Measurements from ENCODE around the gene COMMD9. TPM values are rescaled to one million over a fixed set of nuclear protein-coding genes. Genes with fewer than 3 reads are reported as not detected.
A peak's percentile ranks its signal among the peaks of the same experiment; 100 is the strongest.

The COMMD9 gene
- total and polyA plus RNA-seq, 2 experiments from 2014 or later, result 22.4 to 44.1 TPM

GRCh38 chr11:36295926-36296325 is 6.7 kb upstream of the COMMD9 start, which contains the start of gene PRR5L:
TSS of gene PRR5L (plus strand) at chr11:36296288. CDS start at chr11:36401122, 104,834 bp downstream.
- DNase-seq (ENCODE audit: low spot score) (no peak), ATAC-seq (peak; percentile 31; the same call in 1 of the 3 replicates)
- H3F3A ChIP-seq (replicated peaks; ENCODE audit: low read depth), result no peaks in the 10 kb centered on the region
- no peak within 1 kb of the TSS for H3K4me3 ChIP-seq
- H3K4me2 ChIP-seq, result no peak within 1 kb of the TSS
- H3K36me3 Mint-ChIP-seq (ENCODE audit: low read depth), result no peaks in the 10 kb centered on the region
- H3K9me2 ChIP-seq (ENCODE audit: insufficient read depth), result no peaks in the 10 kb centered on the region
- peaks cover 4% of the 10 kb centered on the region; the same call in 1 of the 2 replicates for H3K27me3 ChIP-seq (ENCODE audit: insufficient read depth)
- peaks cover 13% of the 10 kb centered on the region for H3K27me3 Mint-ChIP-seq (ENCODE audit: insufficient read depth, low read depth, poor library complexity)
- no peak within 1 kb of the TSS for H3K27ac ChIP-seq (ENCODE audit: low read depth)
- no peaks in the 10 kb centered on the region for H3K36me3 ChIP-seq (ENCODE audit: insufficient read depth)
- peaks cover 4% of the 10 kb centered on the region; the same call in 1 of the 3 replicates for H3K9me3 Mint-ChIP-seq
- no peak within 1 kb of the TSS for H2AFZ ChIP-seq
- H4K20me1 ChIP-seq (replicated peaks; ENCODE audit: insufficient read depth), result no peaks in the 10 kb centered on the region
- H3K4me1 ChIP-seq (ENCODE audit: insufficient read depth), result no peaks in the 10 kb centered on the region
- no peak within 1 kb of the TSS for H3K27ac Mint-ChIP-seq
- peaks cover 5% of the 10 kb centered on the region; the same call in 2 of the 3 replicates for H3K4me1 Mint-ChIP-seq
- TF ChIP-seq REST (IDR thresholded peaks at IDR 0.05; ENCODE audit: unreplicated experiment), result no peak
- no peak for TF ChIP-seq CREB1 (CRISPR knock-in tag; IDR thresholded peaks at IDR 0.05; ENCODE audit: low read depth)
- no peak for TF ChIP-seq ZNF114 (CRISPR knock-in tag; IDR thresholded peaks at IDR 0.05)
- no peak for TF ChIP-seq EZH2 (IDR thresholded peaks at IDR 0.05; ENCODE audit: low read depth, unreplicated experiment)
- TF ChIP-seq NANOG (IDR thresholded peaks at IDR 0.05; ENCODE audit: borderline replicate concordance), result no peak
- TF ChIP-seq STAT1 (IDR thresholded peaks at IDR 0.05; ENCODE audit: unreplicated experiment), result no peak
- no peak for TF ChIP-seq CTCF (conservative IDR thresholded peaks at IDR 0.05; ENCODE audit: low read depth in 2 of 2)
- no peak for TF ChIP-seq EZH2phosphoT487 (IDR thresholded peaks at IDR 0.05; ENCODE audit: unreplicated experiment)
- TF ChIP-seq ETS1 (IDR thresholded peaks at IDR 0.05), result no peak
- TF ChIP-seq JUNB (IDR thresholded peaks at IDR 0.05; ENCODE audit: unreplicated experiment), result no peak
- no peak within 1 kb of the TSS for H3K4me3 Mint-ChIP-seq
- no peaks in the 10 kb centered on the region for H3K79me2 ChIP-seq (replicated peaks; ENCODE audit: insufficient read depth)

Measured in GM23338 (cell line).